Measurements from ENCODE around the gene EIPR1.

DNA sequence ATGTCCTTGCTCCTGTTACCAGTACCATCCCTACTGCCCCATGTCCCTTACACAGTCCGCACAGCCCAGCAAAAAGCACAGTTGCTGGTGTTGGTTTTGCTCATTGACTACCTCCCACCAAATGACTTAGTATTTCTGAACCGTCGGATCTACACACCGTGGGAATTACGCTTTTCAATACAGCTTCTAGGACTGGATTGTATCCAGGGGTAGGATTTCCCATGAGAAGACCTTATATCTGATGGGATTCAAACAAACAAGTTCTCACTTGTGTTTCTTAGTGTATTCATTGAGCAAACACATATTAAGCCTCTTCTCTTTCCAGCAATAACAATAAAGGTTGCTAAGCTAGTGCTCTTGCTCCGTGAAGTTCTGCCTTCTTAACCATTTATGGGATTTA, 27.7 kb upstream of the EIPR1 start:
- TF ChIP-seq, protein P1, sequence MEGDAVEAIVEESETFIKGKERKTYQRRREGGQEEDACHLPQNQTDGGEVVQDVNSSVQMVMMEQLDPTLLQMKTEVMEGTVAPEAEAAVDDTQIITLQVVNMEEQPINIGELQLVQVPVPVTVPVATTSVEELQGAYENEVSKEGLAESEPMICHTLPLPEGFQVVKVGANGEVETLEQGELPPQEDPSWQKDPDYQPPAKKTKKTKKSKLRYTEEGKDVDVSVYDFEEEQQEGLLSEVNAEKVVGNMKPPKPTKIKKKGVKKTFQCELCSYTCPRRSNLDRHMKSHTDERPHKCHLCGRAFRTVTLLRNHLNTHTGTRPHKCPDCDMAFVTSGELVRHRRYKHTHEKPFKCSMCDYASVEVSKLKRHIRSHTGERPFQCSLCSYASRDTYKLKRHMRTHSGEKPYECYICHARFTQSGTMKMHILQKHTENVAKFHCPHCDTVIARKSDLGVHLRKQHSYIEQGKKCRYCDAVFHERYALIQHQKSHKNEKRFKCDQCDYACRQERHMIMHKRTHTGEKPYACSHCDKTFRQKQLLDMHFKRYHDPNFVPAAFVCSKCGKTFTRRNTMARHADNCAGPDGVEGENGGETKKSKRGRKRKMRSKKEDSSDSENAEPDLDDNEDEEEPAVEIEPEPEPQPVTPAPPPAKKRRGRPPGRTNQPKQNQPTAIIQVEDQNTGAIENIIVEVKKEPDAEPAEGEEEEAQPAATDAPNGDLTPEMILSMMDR (IDR thresholded peaks at IDR 0.05): no peak
- TF ChIP-seq ATF1 (CRISPR knock-in tag; IDR thresholded peaks at IDR 0.05) (no peak), HMGA2 (CRISPR knock-in tag; IDR thresholded peaks at IDR 0.05) (no peak), SP1 (CRISPR knock-in tag; conservative IDR thresholded peaks at IDR 0.05) (no peak), TEAD4 (CRISPR knock-in tag; IDR thresholded peaks at IDR 0.05) (no peak), ZNF138 (CRISPR knock-in tag; conservative IDR thresholded peaks at IDR 0.05) (no peak)
- TF ChIP-seq, protein P2, sequence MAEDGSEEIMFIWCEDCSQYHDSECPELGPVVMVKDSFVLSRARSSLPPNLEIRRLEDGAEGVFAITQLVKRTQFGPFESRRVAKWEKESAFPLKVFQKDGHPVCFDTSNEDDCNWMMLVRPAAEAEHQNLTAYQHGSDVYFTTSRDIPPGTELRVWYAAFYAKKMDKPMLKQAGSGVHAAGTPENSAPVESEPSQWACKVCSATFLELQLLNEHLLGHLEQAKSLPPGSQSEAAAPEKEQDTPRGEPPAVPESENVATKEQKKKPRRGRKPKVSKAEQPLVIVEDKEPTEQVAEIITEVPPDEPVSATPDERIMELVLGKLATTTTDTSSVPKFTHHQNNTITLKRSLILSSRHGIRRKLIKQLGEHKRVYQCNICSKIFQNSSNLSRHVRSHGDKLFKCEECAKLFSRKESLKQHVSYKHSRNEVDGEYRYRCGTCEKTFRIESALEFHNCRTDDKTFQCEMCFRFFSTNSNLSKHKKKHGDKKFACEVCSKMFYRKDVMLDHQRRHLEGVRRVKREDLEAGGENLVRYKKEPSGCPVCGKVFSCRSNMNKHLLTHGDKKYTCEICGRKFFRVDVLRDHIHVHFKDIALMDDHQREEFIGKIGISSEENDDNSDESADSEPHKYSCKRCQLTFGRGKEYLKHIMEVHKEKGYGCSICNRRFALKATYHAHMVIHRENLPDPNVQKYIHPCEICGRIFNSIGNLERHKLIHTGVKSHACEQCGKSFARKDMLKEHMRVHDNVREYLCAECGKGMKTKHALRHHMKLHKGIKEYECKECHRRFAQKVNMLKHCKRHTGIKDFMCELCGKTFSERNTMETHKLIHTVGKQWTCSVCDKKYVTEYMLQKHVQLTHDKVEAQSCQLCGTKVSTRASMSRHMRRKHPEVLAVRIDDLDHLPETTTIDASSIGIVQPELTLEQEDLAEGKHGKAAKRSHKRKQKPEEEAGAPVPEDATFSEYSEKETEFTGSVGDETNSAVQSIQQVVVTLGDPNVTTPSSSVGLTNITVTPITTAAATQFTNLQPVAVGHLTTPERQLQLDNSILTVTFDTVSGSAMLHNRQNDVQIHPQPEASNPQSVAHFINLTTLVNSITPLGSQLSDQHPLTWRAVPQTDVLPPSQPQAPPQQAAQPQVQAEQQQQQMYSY (CRISPR knock-in tag; IDR thresholded peaks at IDR 0.05): no peak
- TF ChIP-seq, protein P3, sequence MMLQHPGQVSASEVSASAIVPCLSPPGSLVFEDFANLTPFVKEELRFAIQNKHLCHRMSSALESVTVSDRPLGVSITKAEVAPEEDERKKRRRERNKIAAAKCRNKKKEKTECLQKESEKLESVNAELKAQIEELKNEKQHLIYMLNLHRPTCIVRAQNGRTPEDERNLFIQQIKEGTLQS (CRISPR knock-in tag; conservative IDR thresholded peaks at IDR 0.05): no peak
